ENCODE measurements around the gene PLXNA2. TPM values are rescaled to one million over a fixed set of nuclear protein-coding genes. Genes with fewer than 3 reads are reported as not detected.

The PLXNA2 gene
- total and polyA plus RNA-seq, 7 donors = 2.4 to 16.1 (median 6.4) TPM

- no peak for DNase-seq
- no peak for TF ChIP-seq EP300 (IDR thresholded peaks at IDR 0.05)
- TF ChIP-seq POLR2AphosphoS5 (IDR thresholded peaks at IDR 0.05) = no peak
- no peak for TF ChIP-seq CTCF (IDR thresholded peaks at IDR 0.05)
- TF ChIP-seq POLR2A (IDR thresholded peaks at IDR 0.05) = no peak
- peaks cover 0 to 13% (median 11%) of the 10 kb centered on the region in 4 donors for H3K4me1 ChIP-seq
- intact Hi-C loops (cut with DNase I) = loop anchor here (5.0 kb wide), 1 partner anchor 56 kb away; no protein-coding TSS in a partner anchor
- no peak overlapping the region for H3K4me3 ChIP-seq
- H3K27ac ChIP-seq = no peak overlapping the region
- no peaks in the 10 kb centered on the region for H3K27me3 ChIP-seq
- 87 to 93% methylated on average over 16 of the region's 16 CpGs for WGBS, 2 donors
- H3K36me3 ChIP-seq = peaks cover 0 to 26% (median 11%) of the 10 kb centered on the region in 4 donors
- no peaks in the 10 kb centered on the region for H3K9me3 ChIP-seq
These were observed 161.0 kb downstream of the PLXNA2 start for GRCh38 chr1:208083016-208083714.

- intact Hi-C loops (cut with DNase I) = loop anchor here (5.0 kb wide), 1 partner anchor 55 kb away; no protein-coding TSS in a partner anchor
- H3K4me3 ChIP-seq = no peak overlapping the region
- H3K4me1 ChIP-seq = peaks cover 0 to 12% (median 10%) of the 10 kb centered on the region in 4 donors
- no peaks in the 10 kb centered on the region for H3K9me3 ChIP-seq
- H3K36me3 ChIP-seq = peaks cover 0 to 26% (median 11%) of the 10 kb centered on the region in 4 donors
- TF ChIP-seq CTCF (IDR thresholded peaks at IDR 0.05) (no peak), EP300 (IDR thresholded peaks at IDR 0.05) (no peak), POLR2AphosphoS5 (IDR thresholded peaks at IDR 0.05) (no peak), POLR2A (IDR thresholded peaks at IDR 0.05) (no peak)
- WGBS, 2 donors = 85 to 88% methylated on average over 12 of the region's 12 CpGs
- H3K27ac ChIP-seq = no peak overlapping the region
- H3K27me3 ChIP-seq = no peaks in the 10 kb centered on the region
- DNase-seq = no peak
These were observed 162.2 kb downstream of the PLXNA2 start for GRCh38 chr1:208081972-208082371.

GRCh38 chr1:208080396-208081286, 163.5 kb downstream of the PLXNA2 start:
- DNase-seq = no peak
- Histone ChIP-seq H3K4me1 (no peaks in the 10 kb centered on the region), H3K4me3 (no peak overlapping the region), H3K36me3 (peaks cover 0 to 26% (median 11%) of the 10 kb centered on the region in 4 donors), H3K27ac (no peak overlapping the region), H3K27me3 (no peaks in the 10 kb centered on the region), H3K9me3 (no peaks in the 10 kb centered on the region)
- TF ChIP-seq EP300 (IDR thresholded peaks at IDR 0.05) (no peak), POLR2AphosphoS5 (IDR thresholded peaks at IDR 0.05) (no peak)
- 92 to 95% methylated on average over 11 of the region's 11 CpGs for WGBS, 2 donors
- intact Hi-C loops (cut with DNase I) = loop anchor here (5.0 kb wide), 1 partner anchor 53 kb away; no protein-coding TSS in a partner anchor

- TF ChIP-seq POLR2A (IDR thresholded peaks at IDR 0.05) = no peak
- no peak for TF ChIP-seq POLR2AphosphoS5 (IDR thresholded peaks at IDR 0.05)
- TF ChIP-seq CTCF (IDR thresholded peaks at IDR 0.05) = no peak
- TF ChIP-seq EP300 (IDR thresholded peaks at IDR 0.05) = no peak
- no peaks in the 10 kb centered on the region for H3K4me1 ChIP-seq
- no peaks in the 10 kb centered on the region for H3K27me3 ChIP-seq
- H3K9me3 ChIP-seq = no peaks in the 10 kb centered on the region
- peaks cover 0 to 21% (median 10%) of the 10 kb centered on the region in 4 donors for H3K36me3 ChIP-seq
- no peak for DNase-seq
- H3K4me3 ChIP-seq = no peak overlapping the region
- intact Hi-C loops (cut with DNase I) = no loop called here
- WGBS, 2 donors = 89 to 92% methylated on average over 9 of the region's 9 CpGs
- H3K27ac ChIP-seq = no peak overlapping the region
These were observed 165.0 kb downstream of the PLXNA2 start for GRCh38 chr1:208079161-208079560.

- DNase-seq = no peak
- no peaks in the 10 kb centered on the region for H3K4me1 ChIP-seq
- intact Hi-C loops (cut with DNase I) = no loop called here
- no peak overlapping the region for H3K27ac ChIP-seq
- no peak overlapping the region for H3K4me3 ChIP-seq
- TF ChIP-seq EP300 (IDR thresholded peaks at IDR 0.05) = no peak
- TF ChIP-seq POLR2AphosphoS5 (IDR thresholded peaks at IDR 0.05) = no peak
- TF ChIP-seq CTCF (IDR thresholded peaks at IDR 0.05) = no peak
- TF ChIP-seq POLR2A (IDR thresholded peaks at IDR 0.05) = no peak
- peaks cover 0 to 19% (median 9%) of the 10 kb centered on the region in 4 donors for H3K36me3 ChIP-seq
- H3K9me3 ChIP-seq = no peaks in the 10 kb centered on the region
- WGBS, 2 donors = 95 to 97% methylated on average over 12 of the region's 12 CpGs
- H3K27me3 ChIP-seq = no peaks in the 10 kb centered on the region
These were observed 165.4 kb downstream of the PLXNA2 start for GRCh38 chr1:208078752-208079151.
